HepG2 (cell line): ENCODE measurements around the gene BTAF1. TPM values are rescaled to one million over a fixed set of nuclear protein-coding genes. Genes with fewer than 3 reads are reported as not detected.
"Not testable (repeated sequence)": the region's sequence is repeated elsewhere in the genome, so short reads cannot be mapped to it uniquely, and the experiment has no call there.

ENCODE experiments used
- ATAC-seq: fragments of 200-7000 bp; cut with Tn5 transposase; 3 replicates; pipeline ENCODE4 v1.9.1; 2020; ENCODE audit warnings: mild to moderate bottlenecking, moderate library complexity
- BruUV-seq: library from RNA; stranded (reverse); fragments of 400-500 nt; replicated peaks from 2 replicates; lab custom pipeline; 2021; lab: Mats Ljungman, UMichigan
- CTCF ChIA-PET: fragments of 300-600 bp; formaldehyde crosslinking; extraction: SDS; loops from one replicate; lab custom pipeline; 2021; ENCODE audit warnings: low total read pairs, inconsistent platforms, low intra/inter-chr PET ratio; lab: Yijun Ruan, JAX
- POLR2A ChIA-PET: fragments of 350-600 bp; sonication (Branson Sonifier 250); formaldehyde crosslinking; loops from one replicate; lab custom pipeline; 2020; ENCODE audit warnings: antibody characterized with exemption, inconsistent platforms; lab: Yijun Ruan, JAX
- DNase-seq: peaks from one replicate; pipeline ENCODE4 v3.0.0-alpha.2; 2015; ENCODE audit warnings: low spot score
- FAIRE-seq: peaks from 3 replicates; lab custom pipeline; 2011; peaks lifted over from hg19 to GRCh38; lab: Jason Lieb, UNC
- H2AFZ ChIP-seq: one replicate; pipeline ENCODE4 v1.6.1; 2011; ENCODE audit warnings: low read length, inconsistent platforms
- H3K27ac ChIP-seq: fragments of 300-600 bp; 3 replicates; pipeline ENCODE4 v1.8.0; 2011; ENCODE audit warnings: mixed run types, mild to moderate bottlenecking, mixed read lengths, low read length, inconsistent platforms; ENCODE audit not compliant: insufficient read depth; ENCODE audit errors: extremely low read length
- H3K27me3 ChIP-seq, 2 experiments: fragments of 200-600 bp in 1 of 2; 2 replicates in 1 of 2; 3 replicates in 1 of 2; pipeline versions ENCODE4 v1.6.0 to v1.8.0; 2011; ENCODE audit warnings: low read length in 2 of 2, mild to moderate bottlenecking in 2 of 2, moderate library complexity in 2 of 2, inconsistent platforms in 1 of 2; ENCODE audit not compliant: insufficient read depth in 2 of 2, control insufficient read depth in 1 of 2
- H3K36me3 ChIP-seq, 2 experiments: fragments of 200-600 bp in 1 of 2; replicated peaks in 1 of 2; 2 replicates in 1 of 2; 3 replicates in 1 of 2; pipeline versions ENCODE4 v1.5.1 to v1.8.0; 2011; ENCODE audit warnings: low read length in 2 of 2, inconsistent platforms in 1 of 2; ENCODE audit not compliant: insufficient read depth in 2 of 2, control insufficient read depth in 1 of 2
- H3K4me1 ChIP-seq: 2 replicates; pipeline ENCODE4 v1.5.1; 2012; ENCODE audit warnings: low read length, inconsistent platforms; ENCODE audit not compliant: insufficient read depth
- H3K4me2 ChIP-seq: 2 replicates; pipeline ENCODE4 v1.6.0; 2011; ENCODE audit warnings: low read depth, low read length, inconsistent platforms
- H3K4me3 ChIP-seq, 3 experiments: fragments of 200-600 bp in 1 of 3; sonication (generic), shearing (Covaris generic) in 1 of 3; replicated peaks in 1 of 3; 2 replicates each; pipeline ENCODE4 v1.5.1; 2011 to 2016; ENCODE audit warnings: low read length in 3 of 3, inconsistent platforms in 2 of 3, low read depth in 2 of 3, mild to moderate bottlenecking in 2 of 3, control low read depth in 1 of 3, mixed read lengths in 1 of 3; ENCODE audit not compliant: insufficient read depth in 1 of 3
- H3K79me2 ChIP-seq: one replicate; pipeline ENCODE4 v1.6.1; 2011; ENCODE audit warnings: low read length, inconsistent platforms; ENCODE audit not compliant: insufficient read depth
- H3K9ac ChIP-seq: 2 replicates; pipeline ENCODE4 v1.6.0; 2011; ENCODE audit warnings: mild to moderate bottlenecking, low read depth, low read length, inconsistent platforms; ENCODE audit not compliant: insufficient read depth
- H3K9me3 ChIP-seq: 2 replicates; pipeline ENCODE4 v1.5.1; 2012; ENCODE audit warnings: mild to moderate bottlenecking, low read length
- H4K20me1 ChIP-seq: 2 replicates; pipeline ENCODE4 v1.6.0; 2011; ENCODE audit warnings: inconsistent platforms, mild to moderate bottlenecking, low read length, moderate library complexity; ENCODE audit not compliant: insufficient read depth
- CSRNP1 ChIP-seq: sonication (generic); formaldehyde crosslinking; IDR thresholded peaks from 2 replicates; pipeline ENCODE4 v1.8.1; 2023; ENCODE audit warnings: mild to moderate bottlenecking, missing genetic modification reagents
- DPF2 ChIP-seq: sonication (generic); formaldehyde crosslinking; IDR thresholded peaks from 2 replicates; pipeline ENCODE4 v1.4.0; 2020; ENCODE audit warnings: mild to moderate bottlenecking, low read depth, missing genetic modification reagents, borderline replicate concordance
- FOXP4 ChIP-seq: sonication (generic); formaldehyde crosslinking; IDR thresholded peaks from 2 replicates; pipeline ENCODE4 v1.4.0; 2020; ENCODE audit warnings: missing genetic modification reagents
- ISX ChIP-seq: sonication (generic); formaldehyde crosslinking; conservative IDR thresholded peaks from 2 replicates; pipeline ENCODE4 v1.5.0; 2020; ENCODE audit warnings: missing genetic modification reagents
- LBX2 ChIP-seq: sonication (generic); formaldehyde crosslinking; IDR thresholded peaks from 2 replicates; pipeline ENCODE4 v1.5.0; 2020; ENCODE audit warnings: missing genetic modification reagents, mild to moderate bottlenecking, borderline replicate concordance
- SMAD9 ChIP-seq: sonication (generic); formaldehyde crosslinking; IDR thresholded peaks from 2 replicates; pipeline ENCODE4 v1.5.1; 2020; ENCODE audit warnings: mild to moderate bottlenecking, missing genetic modification reagents
- STAG1 ChIP-seq: sonication (generic); formaldehyde crosslinking; IDR thresholded peaks from 2 replicates; pipeline ENCODE4 v1.4.0; 2020; ENCODE audit warnings: missing genetic modification reagents
- ZBTB10 ChIP-seq: sonication (generic); formaldehyde crosslinking; IDR thresholded peaks from 2 replicates; pipeline ENCODE4 v1.4.0; 2020; ENCODE audit warnings: missing genetic modification reagents, borderline replicate concordance
- ZNF3 ChIP-seq: IDR thresholded peaks from 2 replicates; pipeline ENCODE4 v1.7.0; 2017; ENCODE audit warnings: inconsistent platforms
- ZNF484 ChIP-seq: sonication (generic); formaldehyde crosslinking; IDR thresholded peaks from 2 replicates; pipeline ENCODE4 v1.5.1; 2020; ENCODE audit warnings: mild to moderate bottlenecking, low read depth, missing genetic modification reagents, borderline replicate concordance
- ZNF558 ChIP-seq: sonication (generic); formaldehyde crosslinking; IDR thresholded peaks from 2 replicates; pipeline ENCODE4 v1.9.0; 2022; ENCODE audit warnings: mild to moderate bottlenecking, missing genetic modification reagents, borderline replicate concordance
- WGBS: methylation state at CpG from one replicate; pipeline ENCODE4 v1.1.6; 2017; ENCODE audit warnings: low lambda C conversion rate; 5-methylcytosine and 5-hydroxymethylcytosine counted together
- in situ Hi-C: cut with HindIII; loops from 2 replicates; pipeline ENCODE4 v1.10.0; 2017; ENCODE audit warnings: low pct_unique_long_range_greater_than_20kb; ENCODE audit not compliant: extremely low pct_ligation_motif_present
- intact Hi-C: fragments of 100-400 bp; cut with micrococcal nuclease; formaldehyde crosslinking; loops from one replicate; pipeline ENCODE4 v1.10.0; 2022; ENCODE audit not compliant: unreplicated experiment
- polyA plus RNA-seq, 8 experiments: library from polyadenylated mRNA; depleted of rRNA in 3 of 8; stranded (reverse) in 7 of 8; unstranded in 1 of 8; fragments of >200 nt; fragmentation: Illumina TruSeq in 4 of 8; extraction: Trizol in 4 of 8; gene quantifications; 2 replicates each; pipeline versions ENCODE4 v1.2.1 to v1.2.3, GENCODE V29; 2011 to 2016; ENCODE audit warnings: low read depth in 4 of 8, missing spikeins in 1 of 8, mixed read lengths in 1 of 8; ENCODE audit not compliant: insufficient read depth in 1 of 8
- total RNA-seq, 5 experiments: library from RNA; depleted of rRNA; stranded (reverse); fragments of >200 nt; fragmentation: Illumina TruSeq; extraction: Trizol; gene quantifications; 2 replicates each; pipeline ENCODE4 v1.2.3, GENCODE V29; 2016; ENCODE audit warnings: low read depth in 1 of 5

The BTAF1 gene
- total and polyA plus RNA-seq, 2 of the 13 experiments (the other 11 are each of a cell fraction or from before 2014, with no cell fraction given) = 38.6 to 54.1 TPM

GRCh38 chr10:92024700-92025099 is 101.1 kb downstream of the BTAF1 start:
- CTCF ChIA-PET = no interaction called here
- POLR2A ChIA-PET = no interaction called here
- Histone ChIP-seq H3K4me2 (no peak overlapping the region), H3K27me3 (no peaks in the 10 kb centered on the region), H3K4me1 (peaks cover 12% of the 10 kb centered on the region), H3K4me3 (no peak overlapping the region), H3K36me3 (peaks cover 11 to 82% of the 10 kb centered on the region in 2 experiments), H3K9me3 (no peaks in the 10 kb centered on the region), H2AFZ (no peak overlapping the region), H3K27ac (no peak overlapping the region), H4K20me1 (no peaks in the 10 kb centered on the region), H3K9ac (no peak overlapping the region), H3K79me2 (no peaks in the 10 kb centered on the region)
- DNase-seq (no peak), ATAC-seq (no peak), FAIRE-seq (no peak)
- 97% methylated on average over 4 of the region's 4 CpGs for WGBS
- no TSS peak for BruUV-seq
- in situ Hi-C loops = no loop called here
- intact Hi-C loops = no loop called here
- TF ChIP-seq ZNF558 (CRISPR knock-in tag) (no peak), FOXP4 (CRISPR knock-in tag) (no peak), LBX2 (CRISPR knock-in tag) (no peak), DPF2 (CRISPR knock-in tag) (no peak), ZNF484 (no peak), ZNF3 (CRISPR knock-in tag) (no peak), CSRNP1 (CRISPR knock-in tag) (no peak), SMAD9 (no peak), STAG1 (no peak), ZBTB10 (CRISPR knock-in tag) (no peak), ISX (CRISPR knock-in tag) (no peak)
- TF ChIP-seq, all 625 proteins: peak for 0

GRCh38 chr10:92025340-92025739 is 101.8 kb downstream of the BTAF1 start:
- H3K27ac ChIP-seq, H2AFZ ChIP-seq, POLR2A ChIA-PET, in situ Hi-C loops, H3K4me2 ChIP-seq, CTCF ChIA-PET, BruUV-seq, DNase-seq, H3K9ac ChIP-seq, intact Hi-C loops, FAIRE-seq, H3K79me2 ChIP-seq, ATAC-seq, H3K9me3 ChIP-seq, H4K20me1 ChIP-seq, H3K27me3 ChIP-seq, H3K4me3 ChIP-seq: not testable (repeated sequence)
- peaks cover 12% of the 10 kb centered on the region for H3K4me1 ChIP-seq
- peaks cover 11 to 82% of the 10 kb centered on the region in 2 experiments for H3K36me3 ChIP-seq
- 97% methylated on average over 3 of the region's 3 CpGs for WGBS
